Ovary (tissue), 3 donors: ENCODE data around the gene KIAA1328.

Experiments used
- CTCF ChIP-seq, 3 donors: fragments of 450-650 bp in 2 of 3; fragments of 200-600 bp in 1 of 3; IDR thresholded peaks; one replicate each; pipeline versions ENCODE4 v1.5.1 to v1.8.0; 2016 to 2022; ENCODE audit warnings: antibody characterized with exemption in 3 of 3, mild to moderate bottlenecking in 1 of 3
- POLR2A ChIP-seq: fragments of 450-650 bp; IDR thresholded peaks from one replicate; pipeline ENCODE4 v1.6.1; 2017; ENCODE audit warnings: antibody characterized with exemption, mild to moderate bottlenecking, moderate library complexity
- donor health status: DM: no; HTN: no; CAD: no.

GRCh38 chr18:36812678-36813077, 16.2 kb upstream of the KIAA1328 start:
- TF ChIP-seq CTCF (IDR thresholded peaks at IDR 0.05) (no peak), POLR2A (no peak)
